HepG2 (cell line): ENCODE data around the gene SLC2A5. TPM values are rescaled to one million over a fixed set of nuclear protein-coding genes. Genes with fewer than 3 reads are reported as not detected.
A peak's percentile ranks its signal among the peaks of the same experiment; 100 is the strongest.

Source experiments
- CBX2 ChIP-seq, 2 experiments: fragments of 200-600 bp in 1 of 2; sonication (generic); formaldehyde crosslinking in 1 of 2; IDR thresholded peaks; 2 replicates each; pipeline versions ENCODE4 v1.7.0 to v1.8.1; 2018 to 2022; ENCODE audit warnings: low read depth in 2 of 2, low read length in 1 of 2, mild to moderate bottlenecking in 1 of 2, missing genetic modification reagents in 1 of 2
- CHD2 ChIP-seq: IDR thresholded peaks from 2 replicates; pipeline ENCODE4 v1.6.1; 2011; ENCODE audit warnings: low read depth, low read length, improper control_type of control experiment
- CREM ChIP-seq, 2 experiments: sonication (generic) in 1 of 2; formaldehyde crosslinking in 1 of 2; IDR thresholded peaks; 2 replicates each; pipeline versions ENCODE4 v1.4.0 to v1.6.1; 2016 to 2020; ENCODE audit warnings: antibody characterized with exemption in 1 of 2, mild to moderate bottlenecking in 1 of 2, missing genetic modification reagents in 1 of 2
- FOXA3 ChIP-seq: IDR thresholded peaks from 2 replicates; pipeline ENCODE4 v1.6.1; 2016; ENCODE audit warnings: missing genetic modification reagents, missing compliant biosample characterization
- IKZF1 ChIP-seq: fragments of 450-650 bp; IDR thresholded peaks from 2 replicates; pipeline ENCODE4 v1.7.1; 2016
- PHB2 ChIP-seq: fragments of 450-650 bp; IDR thresholded peaks from 2 replicates; pipeline ENCODE4 v1.6.1; 2018; ENCODE audit not compliant: partially characterized antibody
- PITX1 ChIP-seq: sonication (generic); formaldehyde crosslinking; IDR thresholded peaks from 2 replicates; pipeline ENCODE4 v1.5.1; 2020; ENCODE audit warnings: mild to moderate bottlenecking, missing genetic modification reagents
- PRDM15 ChIP-seq: sonication (generic); formaldehyde crosslinking; IDR thresholded peaks from 2 replicates; pipeline ENCODE4 v1.4.0; 2020; ENCODE audit warnings: missing genetic modification reagents
- RELA ChIP-seq: sonication (generic); formaldehyde crosslinking; IDR thresholded peaks from 2 replicates; pipeline ENCODE4 v1.4.0; 2020; ENCODE audit warnings: missing genetic modification reagents
- SETDB1 ChIP-seq: sonication (generic); formaldehyde crosslinking; IDR thresholded peaks from 2 replicates; pipeline ENCODE4 v1.5.1; 2020; ENCODE audit warnings: missing genetic modification reagents, mild to moderate bottlenecking, borderline replicate concordance
- SIN3B ChIP-seq: fragments of 150-350 bp; IDR thresholded peaks from 2 replicates; pipeline ENCODE4 v1.6.1; 2014; ENCODE audit warnings: low read length
- TCF7L2 ChIP-seq: IDR thresholded peaks from 2 replicates; pipeline ENCODE4 v1.6.1; 2011; ENCODE audit warnings: mild to moderate bottlenecking, low read depth, low read length, moderate library complexity
- TMF1 ChIP-seq: sonication (generic); formaldehyde crosslinking; IDR thresholded peaks from 2 replicates; pipeline ENCODE4 v1.8.1; 2022; ENCODE audit warnings: low read depth, missing genetic modification reagents
- TSC22D2 ChIP-seq: sonication (generic); formaldehyde crosslinking; IDR thresholded peaks from 2 replicates; pipeline ENCODE4 v1.5.1; 2020; ENCODE audit warnings: missing genetic modification reagents, mild to moderate bottlenecking, borderline replicate concordance
- YEATS2 ChIP-seq: sonication (generic); formaldehyde crosslinking; IDR thresholded peaks from 2 replicates; pipeline ENCODE4 v1.4.0; 2020; ENCODE audit warnings: missing genetic modification reagents, borderline replicate concordance
- ZC3H13 ChIP-seq: sonication (generic); formaldehyde crosslinking; IDR thresholded peaks from 2 replicates; pipeline ENCODE4 v1.8.1; 2023; ENCODE audit warnings: mild to moderate bottlenecking, missing genetic modification reagents, moderate library complexity
- ZNF441 ChIP-seq: sonication (generic); formaldehyde crosslinking; IDR thresholded peaks from 2 replicates; pipeline ENCODE4 v1.7.0; 2021; ENCODE audit warnings: missing genetic modification reagents, borderline replicate concordance
- ZNF563 ChIP-seq: sonication (generic); formaldehyde crosslinking; IDR thresholded peaks from 2 replicates; pipeline ENCODE4 v1.8.0; 2022; ENCODE audit warnings: mild to moderate bottlenecking, moderate library complexity, missing genetic modification reagents
- ZNF598 ChIP-seq: sonication (generic); formaldehyde crosslinking; IDR thresholded peaks from 2 replicates; pipeline ENCODE4 v1.5.1; 2020; ENCODE audit warnings: mild to moderate bottlenecking, missing genetic modification reagents, borderline replicate concordance
- ZNF687 ChIP-seq: sonication (generic); formaldehyde crosslinking; IDR thresholded peaks from 2 replicates; pipeline ENCODE4 v1.5.1; 2020; ENCODE audit warnings: mild to moderate bottlenecking, missing genetic modification reagents, moderate library complexity
- ZNF7 ChIP-seq: IDR thresholded peaks from 2 replicates; pipeline ENCODE4 v1.6.1; 2016; ENCODE audit warnings: missing biosample characterization, missing genetic modification reagents
- polyA plus RNA-seq, 8 experiments: library from polyadenylated mRNA; depleted of rRNA in 3 of 8; stranded (reverse) in 7 of 8; unstranded in 1 of 8; fragments of >200 nt; fragmentation: Illumina TruSeq in 4 of 8; extraction: Trizol in 4 of 8; gene quantifications; 2 replicates each; pipeline versions ENCODE4 v1.2.1 to v1.2.3, GENCODE V29; 2011 to 2016; ENCODE audit warnings: low read depth in 4 of 8, missing spikeins in 1 of 8, mixed read lengths in 1 of 8; ENCODE audit not compliant: insufficient read depth in 1 of 8
- total RNA-seq, 5 experiments: library from RNA; depleted of rRNA; stranded (reverse); fragments of >200 nt; fragmentation: Illumina TruSeq; extraction: Trizol; gene quantifications; 2 replicates each; pipeline ENCODE4 v1.2.3, GENCODE V29; 2016; ENCODE audit warnings: low read depth in 1 of 5
- TF ChIP-seq, protein P1 (sequence below): sonication (generic); formaldehyde crosslinking; IDR thresholded peaks from 2 replicates; pipeline ENCODE4 v1.4.0; 2020; ENCODE audit warnings: missing genetic modification reagents

SLC2A5 gene
- total and polyA plus RNA-seq, 2 of the 13 experiments (the other 11 are each of a cell fraction or from before 2014, with no cell fraction given): 0.04 to 0.54 TPM

DNA sequence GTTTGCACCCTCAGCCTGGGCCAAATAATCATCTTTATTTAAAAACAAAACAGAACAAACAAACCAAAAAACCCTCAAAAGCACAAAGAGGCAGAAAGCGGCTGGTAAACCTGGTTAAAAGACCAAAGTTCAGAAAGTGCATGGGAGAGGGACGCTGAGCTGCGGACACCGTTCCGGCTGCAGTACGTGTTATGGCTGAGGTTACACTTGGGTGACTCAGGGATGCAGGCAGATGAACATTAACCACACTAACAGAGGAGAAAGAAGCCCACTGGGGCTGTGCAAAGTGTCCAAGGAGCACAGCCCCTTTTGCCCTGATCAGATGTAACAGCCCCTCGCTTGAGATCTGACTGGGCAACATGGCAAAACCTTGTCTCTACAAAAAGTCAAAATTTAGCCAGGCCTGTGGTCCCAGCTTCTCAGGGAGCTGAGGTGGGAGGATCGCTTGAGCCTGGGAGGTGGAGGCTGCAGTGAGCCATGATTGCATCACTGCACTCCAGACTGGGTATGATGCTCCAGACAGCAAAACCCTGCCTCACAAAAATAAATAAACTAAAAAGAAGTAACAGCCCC, 31.1 kb upstream of the SLC2A5 start (continued):
- TF ChIP-seq TCF7L2 (no peak), CBX2 (IDR thresholded peaks at IDR 0.05; ENCODE audit: low read depth, low read length) (no peak), CBX2 (CRISPR knock-in tag; IDR thresholded peaks at IDR 0.05; ENCODE audit: low read depth) (no peak), PHB2 (no peak), SETDB1 (CRISPR knock-in tag) (no peak), ZNF441 (peak; percentile 30; the same call in 1 of the 2 replicates), ZC3H13 (CRISPR knock-in tag) (no peak), CHD2 (no peak), SIN3B (no peak), YEATS2 (peak; percentile 14; the same call in 1 of the 2 replicates), FOXA3 (peak; percentile 65; the same call in 1 of the 2 replicates), ZNF7 (CRISPR knock-in tag) (no peak), TSC22D2 (CRISPR knock-in tag) (no peak), TMF1 (CRISPR knock-in tag) (no peak), IKZF1 (no peak), CREM (IDR thresholded peaks at IDR 0.05) (no peak; the same call in none of the 2 replicates), CREM (CRISPR knock-in tag; IDR thresholded peaks at IDR 0.05) (no peak), ZNF687 (peak; percentile 24; the same call in 1 of the 2 replicates), RELA (no peak), ZNF563 (no peak), ZNF598 (no peak), PITX1 (CRISPR knock-in tag) (peak; percentile 69), PRDM15 (no peak)
- TF ChIP-seq, protein P1, sequence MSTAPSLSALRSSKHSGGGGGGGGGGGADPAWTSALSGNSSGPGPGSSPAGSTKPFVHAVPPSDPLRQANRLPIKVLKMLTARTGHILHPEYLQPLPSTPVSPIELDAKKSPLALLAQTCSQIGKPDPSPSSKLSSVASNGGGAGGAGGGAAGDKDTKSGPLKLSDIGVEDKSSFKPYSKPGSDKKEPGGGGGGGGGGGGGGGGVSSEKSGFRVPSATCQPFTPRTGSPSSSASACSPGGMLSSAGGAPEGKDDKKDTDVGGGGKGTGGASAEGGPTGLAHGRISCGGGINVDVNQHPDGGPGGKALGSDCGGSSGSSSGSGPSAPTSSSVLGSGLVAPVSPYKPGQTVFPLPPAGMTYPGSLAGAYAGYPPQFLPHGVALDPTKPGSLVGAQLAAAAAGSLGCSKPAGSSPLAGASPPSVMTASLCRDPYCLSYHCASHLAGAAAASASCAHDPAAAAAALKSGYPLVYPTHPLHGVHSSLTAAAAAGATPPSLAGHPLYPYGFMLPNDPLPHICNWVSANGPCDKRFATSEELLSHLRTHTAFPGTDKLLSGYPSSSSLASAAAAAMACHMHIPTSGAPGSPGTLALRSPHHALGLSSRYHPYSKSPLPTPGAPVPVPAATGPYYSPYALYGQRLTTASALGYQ (CRISPR knock-in tag): no peak
